SK-N-SH treated with all-trans-retinoic acid at 6 μM for 48 hours (cell line): ENCODE results near the gene NIPSNAP3A.

Source experiments
- ARNTL ChIP-seq: fragments of 450-650 bp; formaldehyde crosslinking; IDR thresholded peaks from 2 replicates; pipeline ENCODE4 v1.5.0; 2020; ENCODE audit warnings: low read depth, mild to moderate bottlenecking, moderate library complexity, borderline replicate concordance
- CSRNP3 ChIP-seq: fragments of 250-450 bp; sonication (Bioruptor Pico); IDR thresholded peaks from 2 replicates; pipeline ENCODE4 v1.5.1; 2021; ENCODE audit warnings: mild to moderate bottlenecking, moderate library complexity
- POU6F1 ChIP-seq: fragments of 250-450 bp; sonication (Bioruptor Pico); IDR thresholded peaks from 2 replicates; pipeline ENCODE4 v1.8.0; 2021; ENCODE audit warnings: low read depth, mild to moderate bottlenecking, moderate library complexity, borderline replicate concordance
- RARB ChIP-seq: fragments of 250-450 bp; sonication (Bioruptor Pico); IDR thresholded peaks from 2 replicates; pipeline ENCODE4 v1.8.0; 2021; ENCODE audit warnings: mild to moderate bottlenecking, moderate library complexity
- TSHZ2 ChIP-seq: fragments of 250-450 bp; sonication (Bioruptor Pico); IDR thresholded peaks from 2 replicates; pipeline ENCODE4 v1.5.0; 2020; ENCODE audit warnings: mild to moderate bottlenecking, moderate library complexity
- ZFP3 ChIP-seq: fragments of 250-450 bp; sonication (Bioruptor Pico); IDR thresholded peaks from 2 replicates; pipeline ENCODE4 v1.5.0; 2020; ENCODE audit warnings: mild to moderate bottlenecking, moderate library complexity
- ZFP30 ChIP-seq: fragments of 450-650 bp; formaldehyde crosslinking; IDR thresholded peaks from 2 replicates; pipeline ENCODE4 v1.5.0; 2022; ENCODE audit warnings: mild to moderate bottlenecking, moderate library complexity
- ZNF8 ChIP-seq: fragments of 450-650 bp; formaldehyde crosslinking; IDR thresholded peaks from 2 replicates; pipeline ENCODE4 v1.5.0; 2020; ENCODE audit warnings: mild to moderate bottlenecking, moderate library complexity

- no peak for TF ChIP-seq TSHZ2
- TF ChIP-seq ZFP3 (CRISPR knock-in tag): no peak
- no peak for TF ChIP-seq RARB
- TF ChIP-seq ZFP30 (CRISPR knock-in tag): no peak
- TF ChIP-seq CSRNP3 (CRISPR knock-in tag): no peak
- TF ChIP-seq POU6F1 (CRISPR knock-in tag): no peak
- TF ChIP-seq ARNTL: no peak
- no peak for TF ChIP-seq ZNF8 (CRISPR knock-in tag)
These were observed 29.3 kb downstream of the NIPSNAP3A start for GRCh38 chr9:104776797-104777196.
